ENCODE data around the gene POP7. TPM values are rescaled to one million over a fixed set of nuclear protein-coding genes. Genes with fewer than 3 reads are reported as not detected.

Gene POP7
- total RNA-seq, 1 donor from 2014 or later = 42.5 TPM

Other genes with a start within 250 kb of the POP7 start
- gene SPACDR, start 241.9 kb upstream of the POP7 start, total RNA-seq = 2.5 and 2.9 TPM in 2 replicates
- 118 and 125 TPM in 2 replicates for gene TSC22D4, start 226.9 kb upstream of the POP7 start, total RNA-seq
- 0.12 TPM in 1 of 2 replicates, not detected in the other for gene NYAP1, start 222.2 kb upstream of the POP7 start, total RNA-seq
- gene AGFG2, start 166.9 kb upstream of the POP7 start, total RNA-seq = 58.0 and 62.3 TPM in 2 replicates
- 20.9 and 23.8 TPM in 2 replicates for gene SAP25, start 132.2 kb upstream of the POP7 start, total RNA-seq
- gene LRCH4, start 120.0 kb upstream of the POP7 start, total RNA-seq = 171 and 180 TPM in 2 replicates
- gene FBXO24, start 119.8 kb upstream of the POP7 start, total RNA-seq = 0.66 and 0.85 TPM in 2 replicates
- gene PCOLCE, start 103.8 kb upstream of the POP7 start, total RNA-seq = 5.4 and 7.3 TPM in 2 replicates
- 44.0 and 44.4 TPM in 2 replicates for gene MOSPD3, start 93.6 kb upstream of the POP7 start, total RNA-seq
- gene TFR2, start 64.6 kb upstream of the POP7 start, total RNA-seq = 9.8 and 10.9 TPM in 2 replicates
- gene ACTL6B, start 49.7 kb upstream of the POP7 start, total RNA-seq = not detected in 2 replicates
- 228 and 230 TPM in 2 replicates for gene GNB2, start 32.4 kb upstream of the POP7 start, total RNA-seq
- gene GIGYF1, start 11.9 kb upstream of the POP7 start, total RNA-seq = 47.1 and 54.5 TPM in 2 replicates
- gene EPO, start 14.3 kb downstream of the POP7 start, total RNA-seq = not detected in 2 replicates
- gene ZAN, start 27.5 kb downstream of the POP7 start, total RNA-seq = not detected in 2 replicates
- 1.0 TPM in 2 replicates for gene EPHB4, start 121.4 kb downstream of the POP7 start, total RNA-seq
- 52.4 TPM in 2 replicates for gene SLC12A9, start 146.6 kb downstream of the POP7 start, total RNA-seq
- 26.3 and 28.4 TPM in 2 replicates for gene TRIP6, start 161.3 kb downstream of the POP7 start, total RNA-seq
- gene SRRT, start 169.0 kb downstream of the POP7 start, total RNA-seq = 229 and 233 TPM in 2 replicates
- gene UFSP1, start 183.6 kb downstream of the POP7 start, total RNA-seq = 3.3 and 3.7 TPM in 2 replicates
- gene ACHE, start 189.8 kb downstream of the POP7 start, total RNA-seq = 0.17 and 0.42 TPM in 2 replicates
- gene MUC3A, start 243.4 kb downstream of the POP7 start, total RNA-seq = not detected in 2 replicates